Measurements from ENCODE around the gene KIF16B.
"Not testable (repeated sequence)": the region's sequence is repeated elsewhere in the genome, so short reads cannot be mapped to it uniquely, and the experiment has no call there.

The KIF16B gene

DNA sequence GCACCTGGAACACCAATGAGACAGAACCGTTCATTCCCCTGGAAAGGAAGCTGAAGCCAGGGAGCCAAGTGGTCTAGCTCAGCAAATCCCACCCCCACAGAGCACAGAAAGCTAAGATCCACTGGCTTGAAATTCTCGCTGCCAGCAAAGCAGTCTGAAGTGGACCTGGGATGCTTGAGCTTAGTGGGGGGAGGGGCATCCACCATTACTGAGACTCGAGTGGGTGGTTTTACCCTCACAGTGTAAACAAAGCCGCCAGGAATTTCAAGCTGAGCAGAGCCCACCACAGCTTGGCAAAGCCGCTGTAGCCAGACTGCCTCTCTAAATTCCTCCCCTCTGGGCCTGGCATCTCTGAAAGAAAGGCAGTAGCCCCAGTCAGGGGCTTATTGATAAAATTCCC, 53.1 kb downstream of the KIF16B start:
- DNase-seq = no peak

DNA sequence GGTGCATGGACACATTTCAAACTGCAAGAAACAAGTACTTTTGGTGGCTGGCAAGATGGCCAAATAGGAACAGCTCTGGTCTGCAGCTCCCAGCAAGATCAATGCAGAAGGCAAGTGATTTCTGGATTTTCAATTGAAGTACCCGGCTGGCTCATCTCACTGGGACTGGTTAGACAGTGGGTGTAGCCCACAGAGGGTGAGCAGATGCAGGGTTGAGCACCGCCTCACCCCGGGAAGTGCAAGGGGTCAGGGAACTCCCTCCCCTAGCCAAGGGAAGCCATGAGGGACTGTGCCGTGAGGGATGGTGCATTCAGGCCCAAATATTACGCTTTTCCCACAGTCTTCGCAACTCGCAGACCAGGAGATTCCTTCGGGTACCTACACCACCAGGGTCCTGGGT, 53.6 kb downstream of the KIF16B start:
- not testable (repeated sequence) for DNase-seq

DNA sequence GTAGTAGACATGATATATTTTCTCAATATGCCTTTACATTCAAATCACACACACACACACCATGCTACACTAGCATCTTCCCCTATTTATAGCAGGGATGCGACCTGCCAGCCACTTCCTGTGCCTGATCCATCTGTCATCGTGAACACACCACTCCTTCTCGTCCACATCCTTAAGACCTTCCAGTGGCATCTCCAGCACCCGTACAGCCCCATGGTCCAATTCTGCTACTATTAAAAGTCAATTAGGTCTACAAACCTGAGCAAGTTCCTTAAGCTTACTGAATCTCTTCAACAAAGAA, 54.5 kb downstream of the KIF16B start:
- no peak for DNase-seq

DNA sequence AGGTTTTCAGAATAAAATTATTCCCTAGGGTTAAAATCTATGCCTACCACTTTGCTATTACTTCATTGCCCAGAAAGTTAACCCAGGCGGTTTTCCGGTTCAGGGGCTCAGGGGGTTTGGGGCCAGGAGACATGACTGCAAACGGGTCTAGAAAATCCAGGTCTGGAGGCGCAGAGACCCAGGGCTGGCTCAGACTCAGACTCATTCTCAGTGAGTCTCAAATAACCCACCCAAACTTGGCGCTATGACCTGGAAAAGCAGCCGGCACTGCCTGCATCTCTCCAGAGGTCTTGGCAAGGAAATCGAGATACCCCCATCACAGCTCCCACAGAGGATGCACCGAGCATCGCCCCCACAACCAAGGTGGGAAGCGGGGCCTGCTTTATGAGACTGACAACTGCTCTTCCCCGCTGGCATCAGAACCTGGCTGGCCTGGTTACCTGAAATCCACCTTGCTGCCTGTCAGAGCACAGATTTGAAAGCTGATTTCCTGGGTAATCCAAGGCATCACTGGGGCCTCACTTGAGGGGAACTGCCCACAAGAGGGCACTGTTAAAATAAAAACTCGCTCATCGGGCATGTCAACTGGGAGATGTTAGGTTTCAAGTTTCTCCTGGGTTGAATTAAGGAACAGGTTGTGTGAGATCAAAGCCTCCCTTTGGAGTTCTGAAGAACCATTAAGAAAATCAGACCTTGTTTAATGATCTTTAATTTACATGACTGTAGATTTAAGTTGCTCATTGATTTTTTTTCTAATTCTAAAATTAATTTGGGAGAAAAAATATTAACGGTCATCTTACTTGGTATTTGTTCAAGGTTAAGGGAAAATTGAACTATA, 55.1 kb downstream of the KIF16B start:
- peak in 1 of 2 experiments; percentile 23 for DNase-seq

DNA sequence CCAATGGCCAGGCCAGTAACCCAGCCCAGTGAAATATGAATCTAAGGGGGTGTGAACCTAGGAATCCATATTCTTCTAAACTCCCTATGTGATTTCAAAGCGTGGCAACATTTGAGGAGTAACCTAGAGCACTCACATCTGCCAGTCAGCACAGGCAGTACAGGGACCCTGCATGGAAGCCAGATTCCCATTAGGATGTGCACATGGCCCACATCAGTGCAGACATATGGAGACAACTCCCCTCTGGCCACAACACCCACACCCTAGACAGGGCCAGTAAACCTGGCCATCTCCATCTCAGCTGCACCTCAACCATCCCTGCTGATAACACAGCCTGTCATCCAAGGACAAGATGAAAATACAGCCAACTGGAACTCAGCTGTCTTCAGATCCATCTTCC, 56.5 kb downstream of the KIF16B start:
- DNase-seq = no peak

DNA sequence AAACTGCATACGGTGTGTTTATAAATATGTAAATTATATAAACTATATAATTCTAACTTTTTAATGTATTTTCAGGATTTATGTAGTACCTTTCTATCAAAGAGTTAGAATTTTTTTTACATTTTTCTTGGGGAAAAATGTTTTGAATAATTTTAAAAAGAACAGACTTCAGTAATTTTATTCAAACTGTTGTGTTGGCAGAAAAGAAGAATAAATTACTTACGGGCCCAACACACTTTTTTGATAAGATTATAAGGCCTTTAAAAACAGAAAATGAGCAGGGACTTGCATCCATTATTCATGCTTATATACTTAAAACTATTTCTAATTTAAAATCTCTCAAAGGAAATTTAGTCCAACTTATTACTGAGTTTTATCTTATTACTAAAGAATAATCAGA, 58.2 kb downstream of the KIF16B start:
- no peak for DNase-seq

DNA sequence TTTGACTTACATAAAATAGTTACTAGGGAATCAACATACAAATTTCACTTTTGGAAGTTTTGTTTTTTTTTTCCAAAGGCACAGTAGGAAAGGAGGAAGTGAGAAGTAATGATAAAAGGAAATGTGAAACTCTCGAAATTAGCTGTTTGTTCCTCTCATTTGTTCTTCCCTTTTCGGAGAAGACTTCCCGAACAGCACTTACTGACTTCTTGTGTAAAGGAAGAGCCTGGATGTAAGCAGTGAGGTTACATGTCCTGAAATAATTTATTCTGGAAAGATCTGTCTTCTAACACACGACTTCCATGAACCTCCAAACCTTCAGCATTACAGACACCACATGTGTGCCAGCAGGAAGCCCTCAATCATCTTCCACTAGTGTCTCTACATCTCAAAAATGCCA, 59.1 kb downstream of the KIF16B start:
- DNase-seq = no peak

DNA sequence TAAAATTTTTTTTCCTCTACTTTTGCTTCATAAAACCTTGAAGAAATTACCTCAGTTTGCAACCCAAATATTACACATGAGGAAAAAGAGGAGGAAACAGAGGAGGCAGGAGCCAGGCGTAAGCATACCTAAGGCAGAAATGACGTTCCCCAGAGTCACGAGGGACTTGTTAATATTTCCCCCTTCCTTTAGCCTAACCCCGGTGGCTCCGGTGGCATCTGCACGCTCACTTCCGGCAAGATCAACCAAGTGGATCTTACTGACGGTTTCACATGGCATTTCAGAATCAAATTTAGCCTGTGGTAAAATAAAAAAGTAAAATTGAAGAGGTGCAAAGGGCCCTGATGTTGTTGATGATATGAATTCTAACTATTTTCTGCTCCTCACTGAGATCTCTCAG, 67.4 kb downstream of the KIF16B start:
- no peak for DNase-seq

DNA sequence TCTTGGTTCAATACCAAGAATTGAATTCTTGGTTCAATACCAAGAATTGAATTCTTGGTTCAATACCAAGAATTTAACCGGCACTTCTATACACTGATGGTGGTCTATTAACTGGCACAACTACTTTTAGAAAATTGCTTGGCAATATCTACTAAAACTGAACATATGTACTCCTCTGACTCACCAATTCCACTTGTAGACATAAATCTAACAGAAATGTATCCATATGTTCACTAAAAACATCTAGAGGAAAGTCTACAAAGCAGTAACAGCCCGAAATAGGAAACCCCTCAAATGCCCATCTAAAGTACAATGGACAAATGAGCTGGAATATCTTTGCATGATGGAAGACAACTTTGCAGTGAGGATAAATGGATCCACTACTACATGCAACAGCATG, 71.9 kb downstream of the KIF16B start:
- no peak for DNase-seq

DNA sequence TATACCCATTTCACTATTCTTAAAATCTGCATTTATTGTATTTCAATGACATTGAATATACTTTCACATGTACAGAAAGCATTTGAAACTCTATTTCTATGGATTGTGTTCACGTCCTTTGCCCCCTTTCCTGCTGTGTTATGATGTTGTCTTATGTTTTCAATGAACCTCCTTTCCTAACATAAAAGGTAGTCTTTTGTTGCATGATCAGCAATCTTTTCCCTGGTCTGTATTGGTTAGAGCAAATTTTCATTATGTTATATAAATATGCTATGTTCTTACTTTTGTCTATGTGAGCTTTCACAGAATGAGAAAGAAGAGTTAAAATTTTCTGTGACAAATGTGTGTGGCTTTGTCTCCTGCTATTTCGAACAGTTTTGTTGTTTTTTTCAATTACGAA, 73.1 kb downstream of the KIF16B start:
- no peak for DNase-seq

DNA sequence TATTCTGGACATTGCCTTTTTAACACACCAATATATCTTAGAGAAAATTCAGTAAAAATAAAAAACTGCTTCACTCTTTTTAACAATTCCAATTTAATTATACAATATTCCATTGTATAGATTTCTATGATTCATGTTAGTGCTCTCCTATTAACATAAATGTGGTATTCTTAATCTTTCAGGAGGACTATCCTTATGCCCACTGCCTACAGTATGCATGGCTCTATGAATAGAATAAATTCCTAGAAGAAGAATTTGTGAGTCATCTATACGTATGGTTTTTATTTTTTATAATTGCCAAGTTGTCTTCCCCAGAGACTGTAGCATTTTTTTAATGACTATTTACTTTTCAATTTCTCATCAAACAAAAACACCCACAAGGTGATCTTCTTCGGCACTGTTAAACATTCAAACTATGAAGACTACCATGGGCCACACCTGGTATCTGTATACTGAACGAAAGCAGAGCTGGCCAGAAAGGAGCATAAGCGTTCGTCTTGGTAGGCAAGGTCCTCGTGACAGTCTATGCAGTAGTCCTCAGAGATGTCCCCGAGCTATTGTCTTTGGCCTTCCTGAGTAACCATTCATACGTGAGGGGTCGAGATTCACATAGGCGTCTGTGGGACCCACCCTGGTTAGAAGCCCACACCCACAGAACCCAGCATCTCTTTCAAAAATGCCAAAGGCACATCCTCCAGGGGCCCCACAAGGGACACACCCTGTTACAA, 74.6 kb downstream of the KIF16B start:
- DNase-seq = no peak

DNA sequence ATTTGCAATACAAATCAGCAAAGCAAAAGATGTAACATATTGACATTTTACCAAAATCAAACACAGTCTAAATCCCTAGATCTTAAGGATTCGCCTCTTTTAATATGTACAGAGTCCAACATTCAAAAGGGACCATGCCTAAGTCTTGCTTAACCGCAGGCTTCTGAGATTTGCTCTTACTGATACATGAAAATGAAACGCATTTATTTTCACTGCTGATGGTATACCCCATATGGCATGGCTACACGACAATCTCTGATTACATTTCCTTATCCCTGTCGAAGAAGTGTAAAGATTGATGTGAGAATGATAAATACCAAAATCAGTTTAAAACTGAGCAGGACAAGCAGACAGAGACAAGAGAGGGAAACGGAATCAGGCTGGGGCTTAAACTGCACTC, 75.4 kb downstream of the KIF16B start:
- DNase-seq = no peak

DNA sequence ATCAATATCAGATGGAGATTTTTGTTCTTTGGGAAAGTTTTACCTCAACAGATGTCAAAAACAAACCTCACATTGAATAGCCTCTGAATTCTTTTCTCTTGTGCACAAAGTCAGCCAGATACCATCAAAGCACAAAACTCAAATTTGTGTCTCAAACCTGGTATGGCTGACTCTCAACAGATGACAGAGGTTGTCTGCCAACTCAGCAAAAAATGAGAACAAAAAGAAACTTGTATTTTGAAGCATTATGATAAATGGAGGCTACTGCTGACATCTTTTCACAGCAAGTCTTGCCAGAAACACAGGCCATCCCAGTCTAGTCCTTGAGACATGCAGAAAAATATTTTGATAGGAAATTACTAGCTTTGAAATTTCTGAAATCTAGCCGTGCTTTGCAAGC, 79.8 kb downstream of the KIF16B start:
- no peak for DNase-seq

DNA sequence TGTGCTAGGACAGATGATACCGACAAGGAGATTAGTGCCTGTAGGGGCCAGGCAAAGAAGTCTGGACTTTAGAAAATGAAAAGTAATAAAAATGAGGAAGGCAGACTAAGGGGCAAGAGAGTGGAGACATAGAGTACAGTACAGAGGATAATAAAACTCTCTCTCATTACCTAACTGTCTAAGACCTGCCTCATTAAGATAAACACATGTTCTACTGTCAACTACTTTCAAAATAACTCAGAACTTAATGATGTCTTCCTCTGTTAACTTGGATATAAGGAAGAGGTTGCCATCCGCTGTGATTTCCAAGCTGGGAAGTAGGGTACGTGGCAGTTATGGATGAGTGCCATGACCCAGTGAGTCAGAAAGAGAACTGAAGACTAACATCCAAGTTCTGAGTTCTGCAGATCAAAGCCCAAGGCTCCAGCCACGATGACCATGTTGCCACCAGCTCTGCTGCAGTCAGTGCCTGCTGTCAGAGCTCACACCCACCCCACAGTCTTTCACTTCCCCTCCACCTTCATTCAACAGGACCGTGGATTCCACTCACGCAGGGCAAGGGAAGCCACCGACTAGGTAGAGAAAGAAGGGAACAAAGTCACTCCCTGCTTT, 81.8 kb downstream of the KIF16B start:
- no peak for DNase-seq

DNA sequence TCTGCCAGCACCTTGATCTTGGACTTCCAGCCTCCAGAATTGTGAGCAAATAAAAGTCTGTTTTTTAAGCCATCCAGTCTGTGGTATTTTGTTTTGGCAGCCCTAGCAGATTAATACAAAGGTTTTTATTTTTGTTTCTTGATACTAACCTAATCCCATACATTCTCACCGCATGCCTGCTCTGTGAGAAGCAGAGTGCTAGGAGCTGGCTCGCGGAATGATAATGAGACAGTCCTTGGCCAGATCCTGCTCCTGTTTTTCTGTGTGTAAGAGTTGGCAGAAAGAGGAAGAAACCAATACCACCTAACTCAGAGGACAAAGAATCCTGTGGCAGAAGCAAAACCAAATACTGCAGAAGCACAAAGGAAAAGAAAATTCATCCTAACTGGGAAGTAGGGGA, 82.6 kb downstream of the KIF16B start:
- DNase-seq = no peak

DNA sequence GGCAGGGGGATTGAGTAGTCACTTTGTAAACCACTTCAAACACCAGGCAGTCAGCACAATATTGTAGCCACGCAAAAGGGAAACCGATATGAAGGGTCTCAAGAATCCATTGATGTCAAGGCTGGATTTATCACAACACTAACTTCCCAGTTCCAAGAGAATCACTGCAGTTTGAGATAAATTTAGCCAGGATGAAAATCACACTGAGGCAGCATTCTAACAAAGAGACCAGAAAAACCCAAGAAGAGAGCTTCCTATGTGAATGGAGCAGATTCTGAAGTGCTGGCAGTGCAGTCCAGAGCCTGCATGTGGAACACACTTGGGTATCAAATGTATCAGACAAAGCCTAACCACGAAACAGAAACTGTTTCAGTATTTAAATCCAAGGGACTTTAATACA, 84.6 kb downstream of the KIF16B start:
- DNase-seq = no peak

DNA sequence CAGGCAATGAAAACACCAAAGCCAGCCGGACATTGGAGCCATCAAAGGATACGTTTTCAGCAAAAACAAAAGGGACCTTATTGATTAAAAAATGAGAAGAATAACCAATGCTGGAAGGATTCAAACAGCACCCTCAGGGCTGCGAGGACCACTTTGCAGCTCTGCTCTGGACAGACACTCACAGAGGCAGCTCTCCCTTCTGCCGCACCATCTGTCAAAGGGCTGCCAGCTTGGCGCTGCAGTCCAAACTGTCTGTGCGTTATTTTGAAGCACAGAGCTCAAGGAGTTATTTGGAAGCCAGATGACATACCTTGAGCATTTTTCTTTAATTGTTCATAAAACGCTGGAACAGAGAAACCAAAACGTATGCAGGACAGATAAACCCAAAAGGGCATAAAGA, 85.2 kb downstream of the KIF16B start:
- DNase-seq = no peak

DNA sequence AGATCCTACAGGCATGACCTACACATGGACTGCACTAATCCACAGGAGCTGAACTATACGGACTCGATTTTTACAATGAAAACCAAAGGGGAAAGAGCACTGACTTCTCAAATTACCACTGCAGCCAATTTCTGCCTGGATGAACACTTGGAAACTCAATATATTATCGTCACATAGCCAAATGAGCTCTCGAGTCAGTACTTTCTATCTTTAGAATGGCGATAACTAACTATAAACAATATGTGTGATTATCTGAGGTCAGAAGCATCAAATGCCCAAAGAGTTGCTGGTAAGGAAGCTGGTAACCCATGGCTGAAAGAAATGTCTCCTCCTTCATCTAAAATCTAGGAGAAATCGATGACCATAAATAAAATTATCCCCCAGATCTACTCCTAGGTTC, 86.7 kb downstream of the KIF16B start:
- DNase-seq = no peak

DNA sequence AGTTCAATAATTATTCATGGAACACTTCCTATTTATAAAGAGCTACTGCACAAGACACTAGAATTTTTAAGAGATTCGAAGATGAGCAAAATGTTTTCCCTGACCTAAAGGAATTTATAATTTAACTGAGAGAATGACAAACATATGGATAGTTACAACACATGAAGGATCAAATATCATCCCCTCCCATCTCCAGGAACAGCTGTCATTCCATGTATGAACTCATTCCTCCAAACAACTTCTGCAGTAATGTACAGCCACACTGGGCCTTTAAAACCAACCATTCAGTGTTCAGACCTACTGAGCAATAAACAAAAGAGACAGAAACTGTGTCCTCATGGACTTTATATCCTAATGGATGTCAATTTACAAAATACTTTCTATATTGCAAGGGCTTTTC, 87.8 kb downstream of the KIF16B start:
- no peak for DNase-seq

DNA sequence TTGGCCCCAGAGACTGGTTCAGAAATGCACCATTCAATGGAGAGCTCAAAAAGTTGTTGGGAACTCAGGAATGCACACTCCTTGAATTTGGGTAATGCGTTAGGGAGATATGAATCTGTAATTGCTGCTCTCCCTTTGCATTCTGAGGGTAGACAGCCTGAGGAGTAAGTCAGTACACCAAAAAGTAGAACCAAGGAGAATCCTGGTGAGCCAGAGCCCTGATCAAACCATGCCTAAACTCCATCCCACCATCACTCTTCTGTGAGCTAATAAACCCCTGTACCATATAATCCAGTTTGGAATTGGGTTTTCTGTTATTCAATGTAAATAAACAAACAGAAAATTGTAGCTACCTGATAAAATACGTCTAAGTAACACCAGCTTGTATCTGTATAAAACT, 90.2 kb downstream of the KIF16B start:
- DNase-seq = no peak

DNA sequence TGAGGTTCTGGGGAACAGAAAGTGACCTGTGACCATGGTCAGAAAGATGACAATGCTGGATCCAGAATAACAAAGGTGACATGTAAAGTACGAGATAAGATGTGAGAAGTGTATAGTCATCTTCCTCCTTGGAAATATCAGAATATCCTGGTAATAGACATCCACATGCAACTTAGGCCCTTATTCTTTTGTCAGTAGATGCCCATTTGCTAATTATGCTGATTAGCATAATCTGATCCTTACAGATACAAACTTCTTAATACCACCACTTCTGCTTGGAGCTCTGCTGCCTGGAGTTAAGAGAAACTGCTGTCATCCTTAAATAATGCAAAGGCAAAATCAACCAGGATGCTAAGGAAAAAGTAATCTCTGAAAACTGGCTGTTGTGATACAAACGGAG, 91.3 kb downstream of the KIF16B start:
- no peak for DNase-seq

DNA sequence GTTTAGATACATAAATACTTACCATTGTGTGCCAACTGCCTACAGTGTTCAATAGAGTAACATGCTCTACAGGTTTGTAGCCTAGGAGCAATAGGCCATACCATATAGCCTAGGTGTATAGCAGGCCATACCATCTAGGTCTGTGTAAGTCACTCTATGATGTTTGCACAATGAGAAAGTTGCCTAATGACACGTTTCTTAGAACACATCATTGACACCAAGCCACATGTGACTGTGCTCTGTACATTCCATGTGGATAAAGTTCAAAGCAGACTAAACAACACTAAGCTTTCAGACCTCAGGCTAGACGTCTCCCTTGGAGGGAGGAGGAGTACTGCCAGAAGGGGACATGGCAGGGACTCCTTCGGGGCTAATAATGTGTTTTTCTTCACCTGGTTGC, 93.6 kb downstream of the KIF16B start:
- DNase-seq = no peak

DNA sequence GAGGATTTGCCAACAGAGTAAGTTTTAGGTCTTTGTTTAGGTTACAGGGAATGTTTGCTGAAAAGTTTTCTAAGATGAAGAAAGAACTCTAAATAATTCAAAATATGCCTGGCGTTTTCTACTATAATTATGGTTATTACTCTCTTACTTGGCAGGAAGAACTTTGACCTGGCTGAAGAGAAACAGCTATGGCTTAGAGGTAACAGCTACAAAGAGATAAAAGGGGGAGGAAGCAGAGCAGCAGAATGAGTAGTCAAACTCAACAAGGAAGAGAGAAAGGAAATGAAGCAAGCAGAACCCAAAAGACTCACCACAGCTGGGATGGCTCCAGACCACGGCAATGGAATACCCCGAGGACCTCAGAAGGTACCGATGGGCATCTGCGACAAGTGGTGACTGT, 95.6 kb downstream of the KIF16B start:
- DNase-seq = no peak

DNA sequence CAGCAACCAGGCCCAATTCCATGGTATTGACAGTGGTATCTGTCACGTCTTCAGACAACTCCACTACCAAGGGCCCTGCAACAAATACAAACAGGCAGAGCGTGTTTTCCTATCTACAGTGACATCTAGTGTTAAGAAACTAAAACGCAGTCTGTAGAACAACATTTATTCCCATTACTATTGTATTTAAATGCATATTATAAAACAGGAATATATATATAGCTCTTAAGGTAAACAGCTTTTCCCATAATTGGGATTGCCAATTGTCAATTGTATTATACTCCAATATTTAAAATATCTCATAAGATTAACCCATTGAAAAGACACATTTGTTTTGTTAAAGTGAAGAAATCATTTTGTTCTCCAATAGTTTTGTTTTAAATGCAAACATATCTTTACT, 97.2 kb downstream of the KIF16B start:
- no peak for DNase-seq
